SK-N-SH (cell line): ENCODE data around the gene UNC45A. TPM values are rescaled to one million over a fixed set of nuclear protein-coding genes. Genes with fewer than 3 reads are reported as not detected.

Experiments used
- CTCF ChIA-PET: fragments of 300-600, 350-600 bp; formaldehyde crosslinking; extraction: SDS; loops from one replicate; lab custom pipeline; 2021; lab: Yijun Ruan, JAX
- POLR2A ChIA-PET: fragments of 350-600 bp; sonication (Branson Sonifier 250); formaldehyde crosslinking; extraction: SDS; loops from one replicate; lab custom pipeline; 2020; ENCODE audit warnings: antibody characterized with exemption, inconsistent platforms; lab: Yijun Ruan, JAX
- DNase-seq: peaks from one replicate; pipeline ENCODE4 v3.0.0; 2012
- H2AFZ ChIP-seq: fragments of 200-600 bp; sonication (generic); 2 replicates; pipeline ENCODE4 v1.8.1; 2016; ENCODE audit warnings: antibody characterized with exemption, mild to moderate bottlenecking, low read depth
- H3F3A ChIP-seq: fragments of 200-600 bp; sonication (generic); replicated peaks from 2 replicates; pipeline ENCODE3; 2016; ENCODE audit warnings: antibody characterized with exemption, mild to moderate bottlenecking; ENCODE audit not compliant: insufficient read depth
- H3K27ac ChIP-seq, 2 experiments: fragments of 200-500 bp in 1 of 2; fragments of 200-600 bp in 1 of 2; sonication (Bioruptor generic) in 1 of 2; sonication (generic), shearing (Covaris generic) in 1 of 2; 2 replicates each; pipeline versions ENCODE4 v1.5.1 to v1.6.1; 2014 to 2016; ENCODE audit warnings: low read depth in 2 of 2, inconsistent platforms in 1 of 2, low read length in 1 of 2, mild to moderate bottlenecking in 1 of 2, mixed read lengths in 1 of 2
- H3K27me3 ChIP-seq: fragments of 200-600 bp; sonication (generic), shearing (Covaris generic); 2 replicates; pipeline ENCODE4 v1.6.1; 2016; ENCODE audit warnings: mixed run types; ENCODE audit not compliant: insufficient read depth
- H3K36me3 ChIP-seq, 2 experiments: fragments of 200-500 bp in 1 of 2; fragments of 200-600 bp in 1 of 2; sonication (Bioruptor generic) in 1 of 2; sonication (generic) in 1 of 2; replicated peaks in 1 of 2; 2 replicates each; pipeline versions ENCODE3 to v1.5.1; 2014 to 2016; ENCODE audit warnings: low read length in 1 of 2, mild to moderate bottlenecking in 1 of 2; ENCODE audit not compliant: insufficient read depth in 2 of 2, control insufficient read depth in 1 of 2
- H3K4me1 ChIP-seq, 2 experiments: fragments of 200-500 bp in 1 of 2; fragments of 200-600 bp in 1 of 2; sonication (Bioruptor generic) in 1 of 2; sonication (generic), shearing (Covaris generic) in 1 of 2; 2 replicates each; pipeline versions ENCODE4 v1.5.1 to v1.6.1; 2014 to 2016; ENCODE audit warnings: low read depth in 1 of 2, low read length in 1 of 2, mixed run types in 1 of 2; ENCODE audit not compliant: insufficient read depth in 2 of 2, control insufficient read depth in 1 of 2
- H3K4me2 ChIP-seq: fragments of 200-600 bp; sonication (generic), shearing (Covaris generic); 2 replicates; pipeline ENCODE4 v1.6.1; 2017; ENCODE audit warnings: mixed run types
- H3K4me3 ChIP-seq, 2 experiments: fragments of 200-500 bp in 1 of 2; fragments of 200-600 bp in 1 of 2; sonication (Bioruptor generic) in 1 of 2; sonication (generic), shearing (Covaris generic) in 1 of 2; 2 replicates each; pipeline versions ENCODE4 v1.5.1 to v1.8.1; 2014 to 2016; ENCODE audit warnings: low read depth in 2 of 2, inconsistent platforms in 1 of 2, low read length in 1 of 2, mild to moderate bottlenecking in 1 of 2, mixed read lengths in 1 of 2, moderate library complexity in 1 of 2
- H3K79me2 ChIP-seq: fragments of 200-600 bp; sonication (generic); 2 replicates; pipeline ENCODE4 v1.8.1; 2017; ENCODE audit warnings: mild to moderate bottlenecking; ENCODE audit not compliant: insufficient read depth
- H3K9ac ChIP-seq: fragments of 200-600 bp; sonication (generic); 2 replicates; pipeline ENCODE4 v1.6.1; 2017; ENCODE audit warnings: mixed run types
- H3K9me2 ChIP-seq: fragments of 200-600 bp; sonication (generic); 2 replicates; pipeline ENCODE4 v1.6.1; 2017; ENCODE audit warnings: mixed run types
- H3K9me3 ChIP-seq: fragments of 200-600 bp; sonication (generic); 2 replicates; pipeline ENCODE4 v1.6.1; 2017; ENCODE audit warnings: mixed run types, mild to moderate bottlenecking, moderate library complexity
- H4K20me1 ChIP-seq: fragments of 200-600 bp; sonication (generic); 2 replicates; pipeline ENCODE4 v1.6.1; 2017; ENCODE audit warnings: mild to moderate bottlenecking, mixed run types; ENCODE audit not compliant: insufficient read depth
- CHD2 ChIP-seq: fragments of 150-350 bp; IDR thresholded peaks from 2 replicates; pipeline ENCODE4 v1.6.1; 2018; ENCODE audit warnings: low read length; ENCODE audit not compliant: partially characterized antibody
- ELF1 ChIP-seq: IDR thresholded peaks from 2 replicates; pipeline ENCODE4 v1.4.0; 2012
- EP300 ChIP-seq, 2 experiments: IDR thresholded peaks; 2 replicates each; pipeline versions ENCODE4 v1.4.0 to v1.6.1; 2012; ENCODE audit warnings: borderline replicate concordance in 1 of 2, low read depth in 1 of 2, low read length in 1 of 2
- FOSL2 ChIP-seq: IDR thresholded peaks from 2 replicates; pipeline ENCODE4 v1.4.0; 2012; ENCODE audit warnings: low read depth, mild to moderate bottlenecking, moderate library complexity, borderline replicate concordance
- FOXM1 ChIP-seq: IDR thresholded peaks from 2 replicates; pipeline ENCODE4 v1.4.0; 2012; ENCODE audit warnings: low read depth, mild to moderate bottlenecking
- GATA2 ChIP-seq: sonication (generic); formaldehyde crosslinking; IDR thresholded peaks from 2 replicates; pipeline ENCODE4 v1.5.0; 2020; ENCODE audit warnings: mild to moderate bottlenecking, missing genetic modification reagents
- JUND ChIP-seq: IDR thresholded peaks from 2 replicates; pipeline ENCODE4 v1.4.0; 2012
- MEF2A ChIP-seq: IDR thresholded peaks from 2 replicates; pipeline ENCODE4 v1.4.0; 2012; ENCODE audit warnings: low read depth, borderline replicate concordance
- MXI1 ChIP-seq: IDR thresholded peaks from 2 replicates; pipeline ENCODE4 v1.6.1; 2012; ENCODE audit warnings: mild to moderate bottlenecking, low read depth, low read length, improper control_type of control experiment
- NFIC ChIP-seq: IDR thresholded peaks from 2 replicates; pipeline ENCODE4 v1.4.0; 2012; ENCODE audit warnings: borderline replicate concordance
- NRF1 ChIP-seq: IDR thresholded peaks from 2 replicates; pipeline ENCODE4 v1.6.1; 2012; ENCODE audit warnings: low read depth, mild to moderate bottlenecking, low read length
- POLR2AphosphoS5 ChIP-seq: IDR thresholded peaks from 2 replicates; pipeline ENCODE4 v1.6.1; 2012; ENCODE audit warnings: low read depth, low read length
- RAD21 ChIP-seq: IDR thresholded peaks from 2 replicates; pipeline ENCODE4 v1.6.1; 2012; ENCODE audit warnings: mild to moderate bottlenecking, low read length
- RCOR1 ChIP-seq: fragments of 150-350 bp; IDR thresholded peaks from 2 replicates; pipeline ENCODE4 v1.6.1; 2017; ENCODE audit warnings: antibody characterized with exemption, low read length
- RXRA ChIP-seq: IDR thresholded peaks from 2 replicates; pipeline ENCODE4 v1.4.0; 2012; ENCODE audit warnings: low read depth, mild to moderate bottlenecking, borderline replicate concordance
- SIN3A ChIP-seq: IDR thresholded peaks from 2 replicates; pipeline ENCODE4 v1.6.1; 2012; ENCODE audit warnings: low read depth, mild to moderate bottlenecking, low read length, moderate library complexity, borderline replicate concordance
- TAF1 ChIP-seq: IDR thresholded peaks from 2 replicates; pipeline ENCODE4 v1.6.1; 2012; ENCODE audit warnings: low read depth, mild to moderate bottlenecking, low read length, moderate library complexity, borderline replicate concordance
- TCF12 ChIP-seq: IDR thresholded peaks from 2 replicates; pipeline ENCODE4 v1.4.0; 2012
- TEAD4 ChIP-seq: IDR thresholded peaks from 2 replicates; pipeline ENCODE4 v1.4.0; 2012; ENCODE audit warnings: mild to moderate bottlenecking, borderline replicate concordance; ENCODE audit not compliant: insufficient read depth
- YY1 ChIP-seq: IDR thresholded peaks from 2 replicates; pipeline ENCODE4 v1.4.0; 2012; ENCODE audit warnings: low read depth, mild to moderate bottlenecking
- WGBS: methylation state at CpG from one replicate; pipeline ENCODE4 v1.1.6; 2017; ENCODE audit warnings: low lambda C conversion rate; 5-methylcytosine and 5-hydroxymethylcytosine counted together
- polyA plus RNA-seq, 3 experiments: library from polyadenylated mRNA; depleted of rRNA; stranded (reverse); fragments of >200 nt; gene quantifications; 2 replicates each; pipeline ENCODE4 v1.2.3, GENCODE V29; 2012
- TF ChIP-seq, protein P1 (sequence below): IDR thresholded peaks from 2 replicates; pipeline ENCODE4 v1.4.0; 2012; ENCODE audit warnings: low read depth
- TF ChIP-seq, protein P2 (sequence below): IDR thresholded peaks from 2 replicates; pipeline ENCODE4 v1.4.0; 2012; ENCODE audit warnings: low read depth, borderline replicate concordance
- TF ChIP-seq, protein P3 (sequence below): fragments of 150-350 bp; IDR thresholded peaks from 2 replicates; pipeline ENCODE4 v1.6.1; 2016; ENCODE audit warnings: mild to moderate bottlenecking, low read depth, low read length
- TF ChIP-seq, protein P4 (sequence below): IDR thresholded peaks from 2 replicates; pipeline ENCODE4; 2012

Gene UNC45A
- polyA plus RNA-seq, 1 of the 3 experiments (the other 2 are of a cell fraction): 85.1 TPM

DNA sequence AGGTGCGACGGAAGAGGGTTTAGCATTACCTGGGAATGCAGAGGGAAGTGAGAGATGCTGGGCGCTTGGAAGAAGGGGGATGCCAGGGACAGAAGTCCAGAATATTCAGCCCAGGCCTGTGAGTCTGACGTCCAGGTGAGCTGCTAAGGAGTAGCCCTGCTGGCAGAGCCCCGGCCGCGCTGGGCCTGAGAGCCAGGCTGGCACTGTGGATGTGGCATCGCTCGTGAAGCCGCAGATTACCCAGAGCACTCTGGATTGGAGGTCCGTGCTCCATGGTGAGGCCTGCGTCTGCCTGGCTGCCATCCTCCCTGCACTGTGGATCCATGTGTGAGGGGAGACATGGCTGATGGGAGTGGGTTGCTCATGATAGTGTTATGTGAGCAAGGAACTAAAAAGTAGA is 17.5 kb upstream of the UNC45A start:
- no peak for DNase-seq
- TF ChIP-seq FOSL2 (no peak), SIN3A (no peak), FOXM1 (no peak), YY1 (no peak), TEAD4 (no peak), POLR2AphosphoS5 (no peak), TAF1 (no peak), ELF1 (no peak), RXRA (no peak), MEF2A (no peak), MXI1 (no peak)
- TF ChIP-seq, protein P1, sequence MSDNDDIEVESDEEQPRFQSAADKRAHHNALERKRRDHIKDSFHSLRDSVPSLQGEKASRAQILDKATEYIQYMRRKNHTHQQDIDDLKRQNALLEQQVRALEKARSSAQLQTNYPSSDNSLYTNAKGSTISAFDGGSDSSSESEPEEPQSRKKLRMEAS: no peak
- TF ChIP-seq, all 33 proteins: peak for 0
- Histone ChIP-seq H3K9ac (no peak overlapping the region), H3K9me3 (no peaks in the 10 kb centered on the region), H3K9me2 (no peaks in the 10 kb centered on the region), H3F3A (no peaks in the 10 kb centered on the region), H3K79me2 (no peaks in the 10 kb centered on the region), H3K4me2 (no peak overlapping the region), H3K36me3 (peaks cover 7 to 66% of the 10 kb centered on the region in 2 experiments), H4K20me1 (no peaks in the 10 kb centered on the region), H3K27me3 (no peaks in the 10 kb centered on the region), H3K4me1 (no peaks in the 10 kb centered on the region), H3K4me3 (no peak overlapping the region), H2AFZ (no peak overlapping the region), H3K27ac (no peak overlapping the region)
- ChIA-PET POLR2A (no interaction called here), CTCF (interaction anchor here (1.3 to 2.9 kb wide), 3 partner anchors 15 to 39 kb away, joined by 4 to 16 read pairs (median 5); partner anchors contain the start of genes HDDC3 and MAN2A2)
- WGBS: 94% methylated on average over 11 of the region's 12 CpGs

DNA sequence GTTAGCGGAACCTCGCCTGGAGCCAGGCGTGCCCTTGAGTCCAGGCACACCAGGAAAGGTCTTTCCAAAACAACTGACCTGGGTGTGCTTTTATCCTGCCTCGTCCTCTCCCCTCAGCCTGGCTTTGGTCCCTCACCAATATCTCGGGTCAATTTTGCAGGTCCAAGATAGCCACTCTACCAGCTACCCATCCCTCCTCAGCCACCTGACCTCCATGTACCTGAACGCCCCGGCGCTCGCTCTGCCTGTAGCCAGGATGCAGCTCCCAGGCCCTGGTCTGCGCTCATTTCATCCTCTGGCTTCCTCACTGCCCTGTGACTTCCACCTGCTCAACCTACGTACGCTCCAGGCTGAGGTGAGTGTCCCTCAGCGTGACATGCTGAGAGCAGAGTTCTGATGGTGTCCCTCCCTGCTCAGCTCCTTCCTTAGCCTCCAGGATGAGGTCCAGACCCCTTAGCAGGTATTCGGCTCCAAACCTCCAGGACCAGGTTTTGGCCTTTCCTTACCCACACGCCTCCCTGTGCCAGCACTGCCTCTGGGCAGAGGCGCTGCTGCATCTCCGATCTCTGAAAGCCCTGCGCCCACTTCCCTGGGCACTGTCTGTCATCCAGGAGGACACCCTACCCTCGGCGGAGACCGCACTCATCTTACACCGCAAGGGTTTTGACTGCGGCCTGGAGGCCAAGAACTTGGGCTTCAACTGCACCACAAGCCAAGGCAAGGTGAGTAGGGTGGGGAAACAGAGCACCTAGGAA is 16.9 kb upstream of the UNC45A start:
- CTCF ChIA-PET: interaction anchor here (1.0 to 2.9 kb wide), 4 partner anchors 14 to 39 kb away, joined by 4 to 16 read pairs (median 4); partner anchors contain the start of genes HDDC3 and MAN2A2

More for the DNA sequence above, 16.9 kb upstream of the UNC45A start:
- Histone ChIP-seq H3K9ac (no peak overlapping the region), H3F3A (no peaks in the 10 kb centered on the region), H3K9me2 (no peaks in the 10 kb centered on the region), H3K4me1 (no peaks in the 10 kb centered on the region), H3K9me3 (no peaks in the 10 kb centered on the region), H3K4me2 (no peak overlapping the region), H3K27me3 (no peaks in the 10 kb centered on the region), H3K36me3 (peaks cover 7 to 60% of the 10 kb centered on the region in 2 experiments), H3K27ac (no peak overlapping the region), H2AFZ (no peak overlapping the region), H3K79me2 (no peaks in the 10 kb centered on the region), H3K4me3 (no peak overlapping the region), H4K20me1 (no peaks in the 10 kb centered on the region)
- POLR2A ChIA-PET: no interaction called here
- WGBS: 91% methylated on average over 22 of the region's 23 CpGs
- no peak for DNase-seq
- TF ChIP-seq JUND (no peak), RCOR1 (no peak), NFIC (no peak), YY1 (no peak), SIN3A (no peak), RAD21 (no peak), FOSL2 (no peak), ELF1 (no peak), TCF12 (no peak), NRF1 (no peak), GATA2 (no peak), TAF1 (no peak), TEAD4 (no peak), EP300 (IDR thresholded peaks at IDR 0.05; ENCODE audit: borderline replicate concordance in 1 of 2, low read depth in 1 of 2, low read length in 1 of 2) (no peak), FOXM1 (no peak), CHD2 (no peak)
- TF ChIP-seq, protein P1: no peak
- TF ChIP-seq, protein P2, sequence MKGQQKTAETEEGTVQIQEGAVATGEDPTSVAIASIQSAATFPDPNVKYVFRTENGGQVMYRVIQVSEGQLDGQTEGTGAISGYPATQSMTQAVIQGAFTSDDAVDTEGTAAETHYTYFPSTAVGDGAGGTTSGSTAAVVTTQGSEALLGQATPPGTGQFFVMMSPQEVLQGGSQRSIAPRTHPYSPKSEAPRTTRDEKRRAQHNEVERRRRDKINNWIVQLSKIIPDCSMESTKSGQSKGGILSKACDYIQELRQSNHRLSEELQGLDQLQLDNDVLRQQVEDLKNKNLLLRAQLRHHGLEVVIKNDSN: no peak
- TF ChIP-seq, protein P3, sequence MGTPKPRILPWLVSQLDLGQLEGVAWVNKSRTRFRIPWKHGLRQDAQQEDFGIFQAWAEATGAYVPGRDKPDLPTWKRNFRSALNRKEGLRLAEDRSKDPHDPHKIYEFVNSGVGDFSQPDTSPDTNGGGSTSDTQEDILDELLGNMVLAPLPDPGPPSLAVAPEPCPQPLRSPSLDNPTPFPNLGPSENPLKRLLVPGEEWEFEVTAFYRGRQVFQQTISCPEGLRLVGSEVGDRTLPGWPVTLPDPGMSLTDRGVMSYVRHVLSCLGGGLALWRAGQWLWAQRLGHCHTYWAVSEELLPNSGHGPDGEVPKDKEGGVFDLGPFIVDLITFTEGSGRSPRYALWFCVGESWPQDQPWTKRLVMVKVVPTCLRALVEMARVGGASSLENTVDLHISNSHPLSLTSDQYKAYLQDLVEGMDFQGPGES: no peak
- TF ChIP-seq, protein P4, sequence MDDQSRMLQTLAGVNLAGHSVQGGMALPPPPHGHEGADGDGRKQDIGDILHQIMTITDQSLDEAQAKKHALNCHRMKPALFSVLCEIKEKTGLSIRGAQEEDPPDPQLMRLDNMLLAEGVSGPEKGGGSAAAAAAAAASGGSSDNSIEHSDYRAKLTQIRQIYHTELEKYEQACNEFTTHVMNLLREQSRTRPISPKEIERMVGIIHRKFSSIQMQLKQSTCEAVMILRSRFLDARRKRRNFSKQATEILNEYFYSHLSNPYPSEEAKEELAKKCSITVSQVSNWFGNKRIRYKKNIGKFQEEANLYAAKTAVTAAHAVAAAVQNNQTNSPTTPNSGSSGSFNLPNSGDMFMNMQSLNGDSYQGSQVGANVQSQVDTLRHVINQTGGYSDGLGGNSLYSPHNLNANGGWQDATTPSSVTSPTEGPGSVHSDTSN: no peak
